Choroid plexus epithelial cell (primary cell): ENCODE data around the gene DDX10.
A peak's percentile ranks its signal among the peaks of the same experiment; 100 is the strongest.

Experiments used
- DNase-seq: peaks from one replicate; pipeline ENCODE4 v3.0.0-alpha.2; 2010; ENCODE audit warnings: low read depth
- H3K4me3 ChIP-seq: 2 replicates; pipeline ENCODE4 v1.5.1; 2011; ENCODE audit warnings: low read depth, mild to moderate bottlenecking, control low read depth, low read length, moderate library complexity
- TF ChIP-seq, protein P1 (sequence below): conservative IDR thresholded peaks from 2 replicates; pipeline ENCODE4 v1.5.1; 2011; ENCODE audit warnings: low read depth, mild to moderate bottlenecking, control low read depth, inconsistent platforms, low read length, moderate library complexity

The DDX10 gene

DNA sequence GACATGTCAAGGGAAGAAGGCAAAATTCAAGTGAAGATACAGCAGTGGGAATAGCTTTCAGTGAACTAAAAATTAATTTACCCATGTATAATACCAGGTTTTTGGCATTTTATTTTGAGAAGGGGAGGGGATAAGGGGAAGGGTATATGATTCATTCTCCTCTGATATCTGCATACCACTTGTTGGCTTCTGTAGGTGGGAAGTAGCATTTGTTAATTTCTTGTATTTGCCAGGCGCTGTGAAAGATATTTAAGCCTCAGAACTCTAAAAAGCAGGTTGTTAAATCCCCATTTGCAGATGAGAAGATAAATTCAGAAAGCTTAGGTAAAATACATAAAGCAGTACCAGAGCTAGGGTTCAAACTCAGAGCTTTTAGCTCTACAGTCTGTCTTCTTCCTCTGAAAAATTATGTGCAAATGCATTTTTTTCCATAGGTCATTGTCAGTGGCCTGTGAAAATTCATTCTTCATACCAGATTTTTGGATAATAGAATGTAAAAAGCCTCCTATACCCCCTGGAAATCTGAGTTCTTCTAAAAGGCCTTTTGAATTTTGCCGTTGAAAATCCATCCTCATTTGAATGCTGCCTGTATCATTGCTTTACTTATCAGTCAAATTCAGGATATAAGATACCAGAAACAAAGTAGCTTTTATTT lies 221.3 kb downstream of the DDX10 start:
- no peak overlapping the region for H3K4me3 ChIP-seq
- TF ChIP-seq, protein P1, sequence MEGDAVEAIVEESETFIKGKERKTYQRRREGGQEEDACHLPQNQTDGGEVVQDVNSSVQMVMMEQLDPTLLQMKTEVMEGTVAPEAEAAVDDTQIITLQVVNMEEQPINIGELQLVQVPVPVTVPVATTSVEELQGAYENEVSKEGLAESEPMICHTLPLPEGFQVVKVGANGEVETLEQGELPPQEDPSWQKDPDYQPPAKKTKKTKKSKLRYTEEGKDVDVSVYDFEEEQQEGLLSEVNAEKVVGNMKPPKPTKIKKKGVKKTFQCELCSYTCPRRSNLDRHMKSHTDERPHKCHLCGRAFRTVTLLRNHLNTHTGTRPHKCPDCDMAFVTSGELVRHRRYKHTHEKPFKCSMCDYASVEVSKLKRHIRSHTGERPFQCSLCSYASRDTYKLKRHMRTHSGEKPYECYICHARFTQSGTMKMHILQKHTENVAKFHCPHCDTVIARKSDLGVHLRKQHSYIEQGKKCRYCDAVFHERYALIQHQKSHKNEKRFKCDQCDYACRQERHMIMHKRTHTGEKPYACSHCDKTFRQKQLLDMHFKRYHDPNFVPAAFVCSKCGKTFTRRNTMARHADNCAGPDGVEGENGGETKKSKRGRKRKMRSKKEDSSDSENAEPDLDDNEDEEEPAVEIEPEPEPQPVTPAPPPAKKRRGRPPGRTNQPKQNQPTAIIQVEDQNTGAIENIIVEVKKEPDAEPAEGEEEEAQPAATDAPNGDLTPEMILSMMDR, result no peak
- no peak for DNase-seq

DNA sequence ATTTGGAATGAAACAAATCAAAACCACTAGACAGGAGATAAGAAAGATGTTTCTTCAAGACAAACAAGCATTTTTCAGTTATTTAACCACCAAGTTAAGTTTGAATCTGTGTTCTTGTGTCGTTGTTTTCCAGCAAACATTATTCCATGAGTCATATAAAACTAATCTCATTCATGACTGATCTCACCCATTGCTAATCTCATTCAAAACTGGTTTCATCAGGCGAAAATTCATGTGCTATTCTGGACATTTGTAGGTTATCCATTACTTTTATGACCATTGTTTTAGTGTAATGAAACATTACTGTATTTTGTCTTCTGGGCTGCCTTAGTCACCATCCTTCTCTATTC lies 221.8 kb downstream of the DDX10 start:
- peak; percentile 70 for DNase-seq
- no peak overlapping the region for H3K4me3 ChIP-seq
- TF ChIP-seq, protein P1, result no peak

DNA sequence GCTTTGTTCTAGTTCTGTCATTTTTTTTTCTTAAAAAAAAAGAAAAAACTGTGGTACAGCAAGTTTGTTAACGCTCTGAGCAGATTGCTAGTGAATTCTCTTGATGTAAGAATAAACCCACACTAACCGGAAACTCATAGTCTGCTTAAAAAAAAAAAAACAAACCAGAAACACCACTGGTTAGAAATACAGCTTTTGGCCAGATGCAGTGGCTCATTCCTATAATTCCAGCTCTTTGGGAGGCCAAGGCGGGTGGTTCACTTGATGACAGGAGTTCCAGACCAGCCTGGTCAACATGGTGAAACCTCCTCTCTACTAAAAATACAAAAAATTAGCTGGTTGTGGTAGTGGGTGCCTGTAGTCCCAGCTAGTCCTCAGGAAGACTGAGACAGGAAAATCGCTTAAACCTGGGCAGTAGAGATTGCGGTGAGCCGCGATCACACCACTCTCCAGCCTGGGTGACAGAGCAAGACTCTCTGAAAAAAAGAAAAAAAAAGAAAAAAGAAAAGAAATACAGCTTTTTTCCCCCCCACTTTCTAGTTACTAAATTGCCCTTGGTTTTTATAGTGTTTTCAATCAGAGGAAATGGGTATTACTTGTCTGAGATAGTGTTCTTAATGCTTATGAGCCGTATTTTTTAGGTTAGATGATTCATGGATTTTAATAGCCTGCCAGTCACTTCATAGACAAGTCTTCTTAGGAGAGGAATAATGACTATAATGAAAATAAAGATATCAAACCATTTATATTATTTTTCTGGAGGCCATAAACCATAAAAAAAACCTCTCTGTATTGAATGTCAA lies 222.8 kb downstream of the DDX10 start:
- TF ChIP-seq, protein P1, result no peak
- DNase-seq, result peak; percentile 97
- H3K4me3 ChIP-seq, result no peak overlapping the region

DNA sequence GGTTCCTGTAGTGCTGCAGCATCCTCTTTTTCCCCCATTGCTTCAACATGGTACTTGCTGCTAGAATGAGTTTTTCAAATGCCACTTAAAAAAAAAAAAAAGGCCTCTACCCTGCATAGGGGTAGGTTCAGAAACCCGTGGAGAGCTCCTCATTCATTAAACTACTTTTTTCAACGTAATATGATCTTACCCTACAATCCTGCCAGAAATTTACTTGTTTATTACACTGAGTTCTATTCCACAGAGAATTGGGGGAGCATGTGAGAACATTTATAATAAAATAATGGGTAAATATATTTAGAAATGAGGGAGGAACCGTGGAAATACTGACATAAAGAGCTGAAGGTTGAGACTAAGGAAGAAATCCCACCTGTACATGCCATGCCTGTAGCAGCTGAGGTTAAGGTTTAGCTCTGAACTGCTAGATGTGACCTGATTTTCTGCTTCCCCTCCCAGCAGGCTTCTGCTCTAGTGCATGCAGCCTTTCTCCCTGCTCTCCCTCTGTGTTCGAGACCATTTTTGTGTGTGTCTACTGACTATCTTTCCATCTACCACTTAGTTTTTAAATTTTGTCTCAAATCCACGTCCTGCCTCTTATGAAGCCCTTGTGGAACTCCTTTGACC lies 225.7 kb downstream of the DDX10 start:
- no peak overlapping the region for H3K4me3 ChIP-seq
- TF ChIP-seq, protein P1, result no peak
- peak; percentile 46 for DNase-seq

DNA sequence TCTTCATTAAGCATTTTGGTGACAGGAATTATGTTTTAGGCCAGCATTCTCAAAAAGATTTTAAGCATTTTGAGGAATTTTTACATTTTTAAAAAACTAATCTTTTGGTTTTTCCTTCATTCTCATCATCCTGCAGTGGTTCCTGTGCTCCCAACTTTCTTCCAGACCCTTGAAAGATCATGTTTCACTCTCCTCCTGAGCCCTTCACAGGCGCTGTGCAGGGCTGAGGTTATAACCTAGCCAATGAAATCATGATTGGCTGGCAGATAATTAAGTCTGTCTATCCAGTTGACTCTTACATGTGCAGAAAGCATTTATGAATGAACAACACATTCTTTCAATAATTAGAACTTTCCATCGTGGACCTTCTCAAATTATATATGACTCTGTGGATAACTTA lies 226.3 kb downstream of the DDX10 start:
- TF ChIP-seq, protein P1, result no peak
- DNase-seq, result no peak

DNA sequence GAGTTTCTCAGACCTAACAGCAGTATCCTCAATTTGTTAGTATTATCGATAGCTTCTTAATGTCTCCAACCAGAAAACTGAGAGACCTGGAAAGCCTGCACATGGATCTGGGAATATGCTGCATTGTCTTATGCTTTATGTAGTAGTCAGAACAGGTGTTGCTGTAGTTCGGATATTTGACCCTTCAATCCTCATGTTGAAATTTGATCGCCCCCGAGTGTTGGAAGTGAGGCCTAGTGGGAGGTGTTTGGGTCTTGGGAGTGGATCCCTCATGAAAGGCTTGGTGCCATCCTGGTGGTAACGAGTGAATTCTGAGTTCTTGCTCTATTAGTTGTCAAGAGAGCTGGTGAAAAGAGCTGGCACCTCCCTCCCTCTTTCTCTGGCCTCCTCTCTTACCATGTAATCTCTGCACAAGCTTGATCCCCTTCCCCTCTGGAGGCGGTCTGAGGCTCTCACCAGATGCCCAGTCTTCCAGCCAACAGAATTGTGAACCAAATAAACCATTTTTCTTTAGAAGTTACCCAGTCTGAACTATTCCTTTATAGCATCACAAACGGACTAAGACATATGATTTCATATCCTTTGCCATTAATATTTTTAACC lies 227.1 kb downstream of the DDX10 start:
- TF ChIP-seq, protein P1, result no peak
- H3K4me3 ChIP-seq, result no peak overlapping the region

More for the DNA sequence above, 226.3 kb downstream of the DDX10 start:
- H3K4me3 ChIP-seq, result no peak overlapping the region

More for the DNA sequence above, 227.1 kb downstream of the DDX10 start:
- no peak for DNase-seq
